RWPE2 (cell line): ENCODE results near the gene SNHG17.
"Not testable (repeated sequence)": the region's sequence is repeated elsewhere in the genome, so short reads cannot be mapped to it uniquely, and the experiment has no call there.

Experiments used
- ATAC-seq: fragments of 200-7000 bp; cut with Tn5 transposase; 3 replicates; pipeline ENCODE4 v1.9.1; 2021; ENCODE audit warnings: low read depth
- DNase-seq: peaks from one replicate; pipeline ENCODE4 v3.0.0-alpha.2; 2020; ENCODE audit warnings: low spot score
- H3K27ac ChIP-seq: fragments of 450-650 bp; 2 replicates; pipeline ENCODE4 v1.5.1; 2017; ENCODE audit warnings: mild to moderate bottlenecking; ENCODE audit not compliant: poor library complexity, severe bottlenecking
- H3K27me3 ChIP-seq: fragments of 250-450 bp; sonication (Bioruptor Pico); 2 replicates; pipeline ENCODE4 v1.5.1; 2021; ENCODE audit warnings: mild to moderate bottlenecking, moderate library complexity; ENCODE audit not compliant: insufficient read depth, poor library complexity, severe bottlenecking
- H3K36me3 ChIP-seq: fragments of 250-450 bp; sonication (Bioruptor Pico); 2 replicates; pipeline ENCODE4 v1.5.1; 2020; ENCODE audit warnings: low read depth, mild to moderate bottlenecking, moderate library complexity
- H3K4me1 ChIP-seq: fragments of 250-450 bp; sonication (Bioruptor Pico); 2 replicates; pipeline ENCODE4 v1.5.1; 2021; ENCODE audit warnings: mild to moderate bottlenecking, moderate library complexity; ENCODE audit not compliant: insufficient read depth, poor library complexity, severe bottlenecking
- H3K4me3 ChIP-seq: fragments of 250-450 bp; sonication (Bioruptor Pico); 2 replicates; pipeline ENCODE4 v1.5.1; 2021; ENCODE audit warnings: mild to moderate bottlenecking, moderate library complexity; ENCODE audit not compliant: severe bottlenecking
- H3K9me3 ChIP-seq: fragments of 250-450 bp; sonication (Bioruptor Pico); 2 replicates; pipeline ENCODE4 v1.5.1; 2021; ENCODE audit warnings: mild to moderate bottlenecking, moderate library complexity; ENCODE audit not compliant: severe bottlenecking
- CTCF ChIP-seq: fragments of 450-650 bp; IDR thresholded peaks from one replicate; pipeline ENCODE4 v1.5.1; 2017; ENCODE audit warnings: mild to moderate bottlenecking, moderate library complexity; ENCODE audit not compliant: poor library complexity, severe bottlenecking

Gene SNHG17

GRCh38 chr20:38418509-38419204 is 16.5 kb downstream of the SNHG17 start:
- ATAC-seq: peak; percentile 32
- no peak for DNase-seq
- no peak for TF ChIP-seq CTCF
- Histone ChIP-seq H3K4me3 (no peak overlapping the region), H3K4me1 (no peaks in the 10 kb centered on the region), H3K27me3 (no peaks in the 10 kb centered on the region), H3K27ac (no peak overlapping the region), H3K36me3 (peaks cover 82% of the 10 kb centered on the region), H3K9me3 (no peaks in the 10 kb centered on the region)

GRCh38 chr20:38414769-38415450 is 20.2 kb downstream of the SNHG17 start:
- no peak overlapping the region for H3K4me3 ChIP-seq
- H3K9me3 ChIP-seq: no peaks in the 10 kb centered on the region
- peaks cover 51% of the 10 kb centered on the region for H3K36me3 ChIP-seq
- H3K4me1 ChIP-seq: no peaks in the 10 kb centered on the region
- DNase-seq: no peak
- TF ChIP-seq CTCF: no peak
- no peaks in the 10 kb centered on the region for H3K27me3 ChIP-seq
- ATAC-seq: no peak
- H3K27ac ChIP-seq: no peak overlapping the region

- ATAC-seq: no peak
- H3K27ac ChIP-seq: no peak overlapping the region
- H3K36me3 ChIP-seq: peaks cover 32% of the 10 kb centered on the region
- H3K27me3 ChIP-seq: no peaks in the 10 kb centered on the region
- peak; percentile 62 for DNase-seq
- H3K9me3 ChIP-seq: no peaks in the 10 kb centered on the region
- H3K4me3 ChIP-seq: no peak overlapping the region
- H3K4me1 ChIP-seq: no peaks in the 10 kb centered on the region
- no peak for TF ChIP-seq CTCF
These were observed 22.1 kb downstream of the SNHG17 start for GRCh38 chr20:38412877-38413577.

- H3K4me3 ChIP-seq, H3K27me3 ChIP-seq, H3K4me1 ChIP-seq, DNase-seq, H3K9me3 ChIP-seq, H3K27ac ChIP-seq, ATAC-seq, H3K36me3 ChIP-seq: not testable (repeated sequence)
These were observed 27.3 kb downstream of the SNHG17 start for GRCh38 chr20:38407822-38408221.

- no peak for ATAC-seq
- H3K27ac ChIP-seq: no peak overlapping the region
- DNase-seq: no peak
These were observed 27.8 kb downstream of the SNHG17 start for GRCh38 chr20:38407321-38407720.

More at GRCh38 chr20:38407321-38407720, 27.8 kb downstream of the SNHG17 start:
- Histone ChIP-seq H3K36me3 (peaks cover 3% of the 10 kb centered on the region; the same call in 1 of the 2 replicates), H3K4me1 (no peaks in the 10 kb centered on the region), H3K27me3 (no peaks in the 10 kb centered on the region), H3K4me3 (no peak overlapping the region), H3K9me3 (no peaks in the 10 kb centered on the region)
- TF ChIP-seq CTCF: no peak
